ENCODE measurements around the gene XPC. TPM values are rescaled to one million over a fixed set of nuclear protein-coding genes. Genes with fewer than 3 reads are reported as not detected.

Gene XPC
- total and polyA plus RNA-seq, 2 of the 8 experiments (the other 6 are each of a cell fraction or from before 2014, with no cell fraction given), result 8.8 to 27.3 TPM

DNA sequence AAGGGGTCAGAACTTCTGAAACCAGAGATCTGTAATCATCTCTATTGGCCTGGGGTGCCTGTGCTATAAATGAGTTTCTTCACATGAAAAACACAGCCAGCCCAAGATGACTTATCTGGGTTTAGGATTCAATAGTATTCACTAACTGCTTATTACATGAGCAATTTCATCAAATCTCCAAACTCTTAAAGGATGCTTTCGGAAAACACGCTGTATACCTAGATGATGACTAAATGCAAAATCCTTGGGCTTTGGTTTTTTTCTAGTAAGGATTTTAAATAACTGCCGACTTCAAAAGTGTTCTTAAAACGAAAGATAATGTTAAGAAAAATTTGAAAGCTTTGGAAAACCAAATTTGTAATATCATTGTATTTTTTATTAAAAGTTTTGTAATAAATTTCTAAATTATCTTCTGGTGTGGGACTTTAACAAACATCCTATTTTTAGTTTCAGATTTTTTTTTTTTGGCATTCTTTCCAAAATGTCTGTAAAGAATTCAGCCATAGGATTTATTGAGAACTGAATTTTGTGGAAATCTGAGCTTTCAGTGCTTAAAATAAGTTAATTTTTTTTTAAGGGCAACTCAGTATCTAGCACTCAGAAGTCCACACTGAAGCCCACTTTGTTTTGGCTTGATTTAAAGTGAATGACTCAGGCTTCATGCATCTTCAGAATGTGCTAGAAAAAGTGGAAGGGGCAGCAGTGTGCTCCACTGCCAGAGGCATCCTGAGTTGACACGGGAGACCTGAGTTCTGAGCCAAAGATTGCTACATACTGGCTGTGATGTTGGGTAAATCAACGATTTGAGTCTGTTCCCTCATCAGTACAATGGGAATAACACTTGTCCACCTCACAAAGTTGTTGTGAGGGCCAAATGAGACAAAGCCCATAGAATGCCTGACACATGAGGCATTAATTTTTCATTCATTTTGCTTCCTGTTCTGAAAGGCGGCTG lies 34.9 kb downstream of the XPC start (continued):
- TF ChIP-seq POU5F1 (IDR thresholded peaks at IDR 0.05; ENCODE audit: low read depth, low read length), result no peak
- TF ChIP-seq KDM5A (IDR thresholded peaks at IDR 0.05; ENCODE audit: low read length), result no peak
- TF ChIP-seq RAD21 (IDR thresholded peaks at IDR 0.05 in 1 of 2, conservative IDR thresholded peaks at IDR 0.05 in 1 of 2; ENCODE audit: low read depth in 2 of 2, low read length in 2 of 2), result no peak
- TF ChIP-seq CBX5 (IDR thresholded peaks at IDR 0.05; ENCODE audit: low read depth, low read length), result no peak
- no peak for TF ChIP-seq NRF1 (IDR thresholded peaks at IDR 0.05; ENCODE audit: low read depth, low read length)
- TF ChIP-seq RBBP5 (IDR thresholded peaks at IDR 0.05; ENCODE audit: borderline replicate concordance, low read depth, low read length), result no peak

All from H1 (cell line).